ENCODE results near the gene ARHGAP21. TPM values are rescaled to one million over a fixed set of nuclear protein-coding genes. Genes with fewer than 3 reads are reported as not detected.

Gene ARHGAP21
- total and polyA plus RNA-seq, 4 donors, result 18.8 to 138 (median 46.1) TPM

- Histone ChIP-seq H3K27ac (ENCODE audit: low read depth in 1 of 2, low read length in 1 of 2) (no peak overlapping the region), H3K4me3 (no peak overlapping the region), H3K27me3 (ENCODE audit: control insufficient read depth in 3 of 3, insufficient read depth in 3 of 3, low read length in 2 of 3) (no peaks in the 10 kb centered on the region), H3K9me3 (ENCODE audit: control insufficient read depth in 4 of 4, insufficient read depth in 3 of 4, low read length in 3 of 4) (peaks cover 0 to 1% (median 0%) of the 10 kb centered on the region in 4 donors), H3K4me1 (ENCODE audit: control insufficient read depth in 5 of 5, insufficient read depth in 5 of 5, low read length in 5 of 5) (no peaks in the 10 kb centered on the region), H3K9ac (ENCODE audit: insufficient read depth in 1 of 2, low read length in 2 of 2) (no peak overlapping the region), H3K36me3 (ENCODE audit: control insufficient read depth in 4 of 4, insufficient read depth in 4 of 4, low read length in 4 of 4) (peaks cover 10 to 38% (median 17%) of the 10 kb centered on the region in 4 donors)
- DNase-seq (no peak), ATAC-seq (ENCODE audit: insufficient read depth, low FRiP score) (no peak)
- WGBS, 2 donors, result 93 to 95% methylated on average over 3 of the region's 3 CpGs
- TF ChIP-seq, protein P1, sequence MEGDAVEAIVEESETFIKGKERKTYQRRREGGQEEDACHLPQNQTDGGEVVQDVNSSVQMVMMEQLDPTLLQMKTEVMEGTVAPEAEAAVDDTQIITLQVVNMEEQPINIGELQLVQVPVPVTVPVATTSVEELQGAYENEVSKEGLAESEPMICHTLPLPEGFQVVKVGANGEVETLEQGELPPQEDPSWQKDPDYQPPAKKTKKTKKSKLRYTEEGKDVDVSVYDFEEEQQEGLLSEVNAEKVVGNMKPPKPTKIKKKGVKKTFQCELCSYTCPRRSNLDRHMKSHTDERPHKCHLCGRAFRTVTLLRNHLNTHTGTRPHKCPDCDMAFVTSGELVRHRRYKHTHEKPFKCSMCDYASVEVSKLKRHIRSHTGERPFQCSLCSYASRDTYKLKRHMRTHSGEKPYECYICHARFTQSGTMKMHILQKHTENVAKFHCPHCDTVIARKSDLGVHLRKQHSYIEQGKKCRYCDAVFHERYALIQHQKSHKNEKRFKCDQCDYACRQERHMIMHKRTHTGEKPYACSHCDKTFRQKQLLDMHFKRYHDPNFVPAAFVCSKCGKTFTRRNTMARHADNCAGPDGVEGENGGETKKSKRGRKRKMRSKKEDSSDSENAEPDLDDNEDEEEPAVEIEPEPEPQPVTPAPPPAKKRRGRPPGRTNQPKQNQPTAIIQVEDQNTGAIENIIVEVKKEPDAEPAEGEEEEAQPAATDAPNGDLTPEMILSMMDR (IDR thresholded peaks at IDR 0.05; ENCODE audit: control extremely low read depth, extremely low read depth), result no peak
Measured at GRCh38 chr10:24545585-24545984, 178.1 kb downstream of the ARHGAP21 start.

- Histone ChIP-seq H3K9me3 (ENCODE audit: control insufficient read depth in 4 of 4, insufficient read depth in 3 of 4, low read length in 3 of 4) (peaks cover 0 to 1% (median 0%) of the 10 kb centered on the region in 4 donors), H3K4me1 (ENCODE audit: control insufficient read depth in 5 of 5, insufficient read depth in 5 of 5, low read length in 5 of 5) (no peaks in the 10 kb centered on the region), H3K36me3 (ENCODE audit: control insufficient read depth in 4 of 4, insufficient read depth in 4 of 4, low read length in 4 of 4) (peaks cover 10 to 40% (median 19%) of the 10 kb centered on the region in 4 donors), H3K9ac (ENCODE audit: insufficient read depth in 1 of 2, low read length in 2 of 2) (no peak overlapping the region), H3K27ac (ENCODE audit: low read depth in 1 of 2, low read length in 1 of 2) (no peak overlapping the region), H3K4me3 (no peak overlapping the region), H3K27me3 (ENCODE audit: control insufficient read depth in 3 of 3, insufficient read depth in 3 of 3, low read length in 2 of 3) (no peaks in the 10 kb centered on the region)
- DNase-seq, result no peak
- no peak for ATAC-seq (ENCODE audit: insufficient read depth, low FRiP score)
- TF ChIP-seq, protein P1 (IDR thresholded peaks at IDR 0.05; ENCODE audit: control extremely low read depth, extremely low read depth), result no peak
- WGBS, 2 donors, result 93 to 94% methylated on average over 10 of the region's 10 CpGs
Measured at GRCh38 chr10:24544776-24545175, 178.9 kb downstream of the ARHGAP21 start.

DNA sequence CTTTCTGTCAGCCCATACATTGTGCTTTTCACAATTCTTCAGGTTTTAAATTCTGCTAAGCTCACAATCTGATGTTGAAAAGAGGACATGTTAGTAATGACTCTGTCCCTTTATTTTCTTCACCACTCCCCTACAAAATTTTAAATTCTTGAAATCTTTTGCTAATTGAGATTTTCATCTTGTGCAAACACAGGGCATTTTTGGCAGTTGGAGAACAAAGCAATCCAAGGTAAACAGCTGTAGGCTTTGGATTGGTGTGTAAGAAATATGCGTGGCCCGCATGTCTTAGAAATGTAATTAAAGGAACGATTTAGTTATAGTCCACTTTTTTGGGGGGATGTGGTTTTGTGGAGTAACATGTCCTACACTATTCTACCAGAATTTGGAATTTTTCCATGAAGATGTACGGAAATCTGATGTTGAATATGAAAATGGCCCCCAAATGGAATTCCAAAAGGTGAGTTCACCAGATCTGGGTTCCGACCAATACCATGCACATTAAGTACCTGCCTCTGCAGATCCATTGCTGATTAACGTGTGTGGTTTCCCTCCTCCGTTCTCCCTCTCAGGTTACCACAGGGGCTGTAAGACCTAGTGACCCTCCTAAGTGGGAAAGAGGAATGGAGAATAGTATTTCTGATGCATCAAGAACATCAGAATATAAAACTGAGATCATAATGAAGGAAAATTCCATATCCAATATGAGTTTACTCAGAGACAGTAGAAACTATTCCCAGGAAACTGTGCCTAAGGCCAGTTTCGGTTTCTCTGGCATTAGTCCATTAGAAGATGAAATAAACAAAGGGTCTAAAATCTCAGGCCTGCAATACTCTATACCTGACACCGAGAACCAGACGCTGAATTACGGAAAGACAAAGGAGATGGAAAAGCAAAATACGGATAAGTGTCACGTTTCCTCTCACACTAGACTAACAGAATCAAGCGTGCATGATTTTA lies 181.1 kb downstream of the ARHGAP21 start:
- H3K9ac ChIP-seq (ENCODE audit: insufficient read depth in 1 of 2, low read length in 2 of 2), result no peak overlapping the region
- H3K27me3 ChIP-seq (ENCODE audit: control insufficient read depth in 3 of 3, insufficient read depth in 3 of 3, low read length in 2 of 3), result no peaks in the 10 kb centered on the region
- ATAC-seq (ENCODE audit: insufficient read depth, low FRiP score), result no peak
- H3K9me3 ChIP-seq (ENCODE audit: control insufficient read depth in 4 of 4, insufficient read depth in 3 of 4, low read length in 3 of 4), result peaks cover 0 to 1% (median 0%) of the 10 kb centered on the region in 4 donors
- H3K4me3 ChIP-seq, result no peak overlapping the region
- TF ChIP-seq, protein P1 (IDR thresholded peaks at IDR 0.05; ENCODE audit: control extremely low read depth, extremely low read depth), result no peak
- no peak overlapping the region for H3K27ac ChIP-seq (ENCODE audit: low read depth in 1 of 2, low read length in 1 of 2)
- H3K36me3 ChIP-seq (ENCODE audit: control insufficient read depth in 4 of 4, insufficient read depth in 4 of 4, low read length in 4 of 4), result peaks cover 8 to 40% (median 19%) of the 10 kb centered on the region in 4 donors
- no peak for DNase-seq
- no peaks in the 10 kb centered on the region for H3K4me1 ChIP-seq (ENCODE audit: control insufficient read depth in 5 of 5, insufficient read depth in 5 of 5, low read length in 5 of 5)
- WGBS, 2 donors, result 87 to 92% methylated on average over 14 of the region's 14 CpGs

Data from lung (tissue), 12 donors.